Endothelial cell of umbilical vein (primary cell): Measurements from ENCODE around the gene ZGLP1.
A peak's percentile ranks its signal among the peaks of the same experiment; 100 is the strongest.

Experiments used
- JUN ChIP-seq: IDR thresholded peaks from 2 replicates; pipeline ENCODE4 v1.6.1; 2011; ENCODE audit warnings: borderline replicate concordance, low read depth; ENCODE audit not compliant: insufficient read length, insufficient read depth
- TF ChIP-seq, protein P1 (sequence below), 2 donors: IDR thresholded peaks; 1 replicate in 1 of 2; 2 replicates in 1 of 2; pipeline ENCODE4 v1.5.1; 2011; ENCODE audit warnings: low read length in 2 of 2, mild to moderate bottlenecking in 2 of 2, moderate library complexity in 2 of 2, control low read depth in 1 of 2, inconsistent platforms in 1 of 2, low read depth in 1 of 2; ENCODE audit not compliant: insufficient read depth in 1 of 2; ENCODE audit errors: extremely low read depth in 1 of 2

DNA sequence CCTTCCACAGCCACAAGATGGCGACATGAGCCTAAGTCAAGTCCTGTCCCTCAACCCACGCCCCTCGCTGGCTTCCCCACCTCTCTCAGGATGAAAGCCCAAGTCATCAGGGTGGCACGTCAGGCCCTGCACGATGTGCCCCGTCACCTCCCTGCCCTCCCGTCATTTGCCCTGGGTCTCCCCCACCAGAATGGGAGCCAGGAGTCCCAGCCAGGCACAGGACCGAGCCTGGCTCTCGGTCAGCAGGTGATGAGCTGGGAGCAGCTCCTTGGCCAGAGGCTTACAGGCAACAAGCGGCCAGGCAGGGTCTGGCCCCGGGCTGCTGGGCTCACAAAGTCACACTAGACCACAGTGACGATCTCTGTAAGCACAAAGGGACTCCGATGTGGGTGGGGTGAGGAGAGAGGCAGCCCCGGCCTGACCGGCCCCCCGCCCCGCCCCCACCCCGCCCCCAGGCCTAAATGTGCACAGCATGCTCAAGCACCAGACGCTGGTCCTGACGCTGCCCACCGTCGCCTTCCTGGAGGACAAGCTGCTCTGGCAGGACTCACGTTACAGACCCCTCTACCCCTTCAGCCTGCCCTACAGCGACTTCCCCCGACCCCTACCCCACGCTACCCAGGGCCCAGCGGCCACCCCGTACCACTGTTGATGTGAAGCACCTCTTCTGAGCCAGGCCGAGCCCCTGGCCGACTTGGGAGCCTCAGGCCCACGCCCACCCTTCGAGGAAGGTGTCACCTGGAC is 50.3 kb downstream of the ZGLP1 start:
- TF ChIP-seq JUN: no peak
- TF ChIP-seq, protein P1, sequence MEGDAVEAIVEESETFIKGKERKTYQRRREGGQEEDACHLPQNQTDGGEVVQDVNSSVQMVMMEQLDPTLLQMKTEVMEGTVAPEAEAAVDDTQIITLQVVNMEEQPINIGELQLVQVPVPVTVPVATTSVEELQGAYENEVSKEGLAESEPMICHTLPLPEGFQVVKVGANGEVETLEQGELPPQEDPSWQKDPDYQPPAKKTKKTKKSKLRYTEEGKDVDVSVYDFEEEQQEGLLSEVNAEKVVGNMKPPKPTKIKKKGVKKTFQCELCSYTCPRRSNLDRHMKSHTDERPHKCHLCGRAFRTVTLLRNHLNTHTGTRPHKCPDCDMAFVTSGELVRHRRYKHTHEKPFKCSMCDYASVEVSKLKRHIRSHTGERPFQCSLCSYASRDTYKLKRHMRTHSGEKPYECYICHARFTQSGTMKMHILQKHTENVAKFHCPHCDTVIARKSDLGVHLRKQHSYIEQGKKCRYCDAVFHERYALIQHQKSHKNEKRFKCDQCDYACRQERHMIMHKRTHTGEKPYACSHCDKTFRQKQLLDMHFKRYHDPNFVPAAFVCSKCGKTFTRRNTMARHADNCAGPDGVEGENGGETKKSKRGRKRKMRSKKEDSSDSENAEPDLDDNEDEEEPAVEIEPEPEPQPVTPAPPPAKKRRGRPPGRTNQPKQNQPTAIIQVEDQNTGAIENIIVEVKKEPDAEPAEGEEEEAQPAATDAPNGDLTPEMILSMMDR (IDR thresholded peaks at IDR 0.05; ENCODE audit: extremely low read depth in 1 of 2, insufficient read depth in 1 of 2, low read depth in 1 of 2, low read length in 2 of 2): peak; percentile 63 to 80
